BJ (cell line): Measurements from ENCODE around the gene TSHZ2. TPM values are rescaled to one million over a fixed set of nuclear protein-coding genes. Genes with fewer than 3 reads are reported as not detected.
"Not testable (repeated sequence)": the region's sequence is repeated elsewhere in the genome, so short reads cannot be mapped to it uniquely, and the experiment has no call there.

Experiments
- CTCF ChIA-PET: fragments of 350-600 bp; formaldehyde crosslinking; extraction: SDS; loops from one replicate; lab custom pipeline; 2021; ENCODE audit warnings: antibody characterized with exemption, inconsistent platforms; lab: Yijun Ruan, JAX
- POLR2A ChIA-PET: fragments of 300-600 bp; sonication (Branson Sonifier 250); formaldehyde crosslinking; extraction: SDS; loops from one replicate; lab custom pipeline; 2021; ENCODE audit warnings: antibody characterized with exemption; lab: Charles Lee
- DNase-seq: peaks from one replicate; pipeline ENCODE4 v3.0.0-alpha.2; 2011; ENCODE audit warnings: low read depth
- H3K27me3 ChIP-seq: 2 replicates; pipeline ENCODE4 v1.6.0; 2011; ENCODE audit warnings: low read length; ENCODE audit not compliant: control insufficient read depth, insufficient read depth
- H3K36me3 ChIP-seq: 2 replicates; pipeline ENCODE4 v1.5.1; 2011; ENCODE audit warnings: low read length; ENCODE audit not compliant: control insufficient read depth, insufficient read depth
- H3K4me3 ChIP-seq: 2 replicates; pipeline ENCODE4 v1.5.1; 2011; ENCODE audit warnings: low read depth, mild to moderate bottlenecking, control low read depth, low read length
- CTCF ChIP-seq: IDR thresholded peaks from 2 replicates; pipeline ENCODE4 v1.5.1; 2011; ENCODE audit warnings: low read depth, mild to moderate bottlenecking, control low read depth, inconsistent platforms, low read length, moderate library complexity; ENCODE audit not compliant: insufficient read depth
- polyA plus RNA-seq: library from polyadenylated mRNA; depleted of rRNA; stranded (reverse); fragments of >200 nt; gene quantifications from 2 replicates; pipeline ENCODE4 v1.2.3, GENCODE V29; 2011

Gene TSHZ2
- polyA plus RNA-seq, 1 experiment = not detected

GRCh38 chr20:53319200-53319599, 347.0 kb downstream of the TSHZ2 start:
- no peak for DNase-seq
- H3K36me3 ChIP-seq = no peaks in the 10 kb centered on the region
- ChIA-PET POLR2A (no interaction called here), CTCF (no interaction called here)
- no peak overlapping the region for H3K4me3 ChIP-seq
- no peaks in the 10 kb centered on the region for H3K27me3 ChIP-seq
- TF ChIP-seq CTCF = no peak

- Histone ChIP-seq H3K4me3 (no peak overlapping the region), H3K27me3 (no peaks in the 10 kb centered on the region), H3K36me3 (no peaks in the 10 kb centered on the region)
- CTCF ChIA-PET = no interaction called here
- POLR2A ChIA-PET = no interaction called here
- TF ChIP-seq CTCF = no peak
- no peak for DNase-seq
These were observed 347.6 kb downstream of the TSHZ2 start for GRCh38 chr20:53319716-53320115.

- DNase-seq = no peak
- ChIA-PET CTCF (no interaction called here), POLR2A (no interaction called here)
- no peaks in the 10 kb centered on the region for H3K27me3 ChIP-seq
- no peaks in the 10 kb centered on the region for H3K36me3 ChIP-seq
- no peak overlapping the region for H3K4me3 ChIP-seq
- no peak for TF ChIP-seq CTCF
These were observed 348.5 kb downstream of the TSHZ2 start for GRCh38 chr20:53320701-53321100.

- Histone ChIP-seq H3K36me3 (no peaks in the 10 kb centered on the region), H3K4me3 (no peak overlapping the region), H3K27me3 (no peaks in the 10 kb centered on the region)
- TF ChIP-seq CTCF = no peak
- ChIA-PET CTCF (no interaction called here), POLR2A (no interaction called here)
- DNase-seq = no peak
These were observed 349.4 kb downstream of the TSHZ2 start for GRCh38 chr20:53321596-53321995.

- no peak for DNase-seq
- ChIA-PET CTCF (no interaction called here), POLR2A (no interaction called here)
- Histone ChIP-seq H3K36me3 (no peaks in the 10 kb centered on the region), H3K27me3 (no peaks in the 10 kb centered on the region), H3K4me3 (no peak overlapping the region)
- TF ChIP-seq CTCF = no peak
These were observed 350.5 kb downstream of the TSHZ2 start for GRCh38 chr20:53322651-53323050.

- H3K36me3 ChIP-seq, DNase-seq, H3K27me3 ChIP-seq, H3K4me3 ChIP-seq, POLR2A ChIA-PET, CTCF ChIA-PET: not testable (repeated sequence)
These were observed 351.3 kb downstream of the TSHZ2 start for GRCh38 chr20:53323460-53323859.
